MCF 10A (cell line): ENCODE measurements around the gene HOXA7. TPM values are rescaled to one million over a fixed set of nuclear protein-coding genes. Genes with fewer than 3 reads are reported as not detected.

Source experiments
- BruUV-seq: library from RNA; stranded (reverse); fragments of 400-500 nt; replicated peaks from 2 replicates; lab custom pipeline; 2021; lab: Mats Ljungman, UMichigan
- CTCF ChIA-PET: fragments of 300-600 bp; sonication (Branson Sonifier 250); formaldehyde crosslinking; extraction: SDS; loops from one replicate; lab custom pipeline; 2021; ENCODE audit warnings: antibody characterized with exemption, inconsistent platforms; lab: Yijun Ruan, JAX
- POLR2A ChIA-PET: fragments of 300-600, 350-650 bp; sonication (Branson Sonifier 250); formaldehyde crosslinking; extraction: SDS; loops from one replicate; lab custom pipeline; 2020; ENCODE audit warnings: antibody characterized with exemption, inconsistent platforms; lab: Yijun Ruan, JAX
- DNase-seq: peaks from one replicate; pipeline ENCODE4 v3.0.0-alpha.2; 2018; ENCODE audit not compliant: unreplicated experiment
- H3K27ac Mint-ChIP-seq: one replicate; pipeline ENCODE4 v1.8.0; 2022; ENCODE audit warnings: mild to moderate bottlenecking, low read depth, mixed read lengths; ENCODE audit not compliant: unreplicated experiment
- H3K27me3 Mint-ChIP-seq: one replicate; pipeline ENCODE4 v1.8.0; 2022; ENCODE audit warnings: mixed read lengths; ENCODE audit not compliant: insufficient read depth, unreplicated experiment
- H3K36me3 Mint-ChIP-seq: one replicate; pipeline ENCODE4 v1.8.0; 2022; ENCODE audit warnings: mild to moderate bottlenecking, moderate library complexity, mixed read lengths; ENCODE audit not compliant: insufficient read depth, unreplicated experiment
- H3K4me1 Mint-ChIP-seq: one replicate; pipeline ENCODE4 v1.8.0; 2022; ENCODE audit warnings: mixed read lengths; ENCODE audit not compliant: insufficient read depth, unreplicated experiment
- H3K4me3 Mint-ChIP-seq: one replicate; pipeline ENCODE4 v1.8.0; 2022; ENCODE audit warnings: mild to moderate bottlenecking, moderate library complexity, mixed read lengths; ENCODE audit not compliant: unreplicated experiment
- H3K9me3 Mint-ChIP-seq: one replicate; pipeline ENCODE4 v1.8.0; 2022; ENCODE audit warnings: mixed read lengths; ENCODE audit not compliant: unreplicated experiment
- CTCF ChIP-seq: fragments of 200-600 bp; IDR thresholded peaks from one replicate; pipeline ENCODE4 v1.8.0; 2022; ENCODE audit warnings: antibody characterized with exemption, mild to moderate bottlenecking; ENCODE audit not compliant: unreplicated experiment
- intact Hi-C: fragments of 100-400 bp; cut with micrococcal nuclease; formaldehyde crosslinking; loops from 2 replicates; pipeline ENCODE4 v1.14.1; 2022
- total RNA-seq: library from RNA; stranded (reverse); gene quantifications from 2 replicates; pipeline ENCODE4 v1.2.3, GENCODE V29; 2022

HOXA7 gene
- total RNA-seq, 1 experiment from 2014 or later, result 0.44 TPM

DNA sequence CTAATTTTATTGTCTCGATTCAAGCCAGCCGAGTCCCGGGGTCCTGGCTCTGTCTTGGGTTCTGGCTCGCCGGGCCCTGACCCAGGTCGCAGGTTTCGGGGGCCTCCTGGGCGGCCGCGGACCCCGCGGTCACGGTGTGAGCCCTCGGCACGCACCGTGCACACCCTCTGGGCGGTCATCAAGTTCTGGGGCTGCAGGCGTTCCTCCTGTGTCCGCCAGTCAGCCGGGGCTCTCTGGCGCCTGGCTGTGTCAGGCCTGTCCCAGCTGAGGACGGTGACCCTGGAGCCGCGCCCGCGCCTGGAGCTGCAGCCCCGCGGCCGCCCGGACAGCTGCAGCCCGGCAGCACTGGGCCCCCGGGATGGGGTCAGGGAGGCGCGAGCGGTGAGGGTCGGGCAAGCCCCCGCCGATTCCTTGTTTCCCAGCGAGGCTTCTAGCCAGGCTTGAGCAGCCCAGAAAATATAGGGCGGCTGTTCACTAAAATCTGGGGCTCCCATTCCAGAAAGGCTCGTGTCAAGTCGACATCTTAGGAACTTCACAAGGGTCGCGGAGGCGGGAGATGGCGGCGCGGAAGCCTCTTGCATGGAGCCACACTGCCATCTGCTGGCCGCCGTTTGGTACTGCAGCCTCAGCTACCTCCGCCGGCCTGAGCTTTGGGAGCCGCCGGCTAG, 4.2 kb upstream of the HOXA7 start:
- Mint-ChIP-seq H3K27me3 (no peaks in the 10 kb centered on the region), H3K27ac (no peak overlapping the region), H3K4me1 (peaks cover 8% of the 10 kb centered on the region), H3K36me3 (peaks cover 15% of the 10 kb centered on the region), H3K4me3 (peak overlapping the region; percentile 84), H3K9me3 (no peaks in the 10 kb centered on the region)
- CTCF ChIA-PET, result interaction anchor here (0.6 to 3.5 kb wide), 25 partner anchors 10 to 1356 kb away, joined by 3 to 57 read pairs (median 5); partner anchors contain the start of genes HOXA3, HOXA4 and HOXA6
- TF ChIP-seq CTCF, result peak; percentile 96
- no TSS peak for BruUV-seq
- intact Hi-C loops, result loop anchor here (1.0 kb wide), 4 partner anchors 10 to 791 kb away; no protein-coding TSS in a partner anchor
- peak; percentile 83 for DNase-seq
- POLR2A ChIA-PET, result interaction anchor here (0.6 to 5.1 kb wide), 15 partner anchors 11 to 1209 kb away, joined by 3 to 65 read pairs (median 7); partner anchors contain the start of genes HOXA5 and HOXA6

- no peaks in the 10 kb centered on the region for H3K27me3 Mint-ChIP-seq
These were observed 3.7 kb upstream of the HOXA7 start for GRCh38 chr7:27160145-27160545.

GRCh38 chr7:27159266-27160144, 3.0 kb upstream of the HOXA7 start:
- H3K9me3 Mint-ChIP-seq, result no peaks in the 10 kb centered on the region
- no peak for DNase-seq
- BruUV-seq, result no TSS peak
- H3K4me1 Mint-ChIP-seq, result peaks cover 12% of the 10 kb centered on the region
- peak overlapping the region; percentile 58 for H3K4me3 Mint-ChIP-seq
- ChIA-PET CTCF (interaction anchor here (0.6 to 3.2 kb wide), 8 partner anchors 9 to 826 kb away, joined by 3 to 21 read pairs (median 4); no protein-coding TSS in a partner anchor), POLR2A (interaction anchor here (0.9 to 1.0 kb wide), 4 partner anchors 8 to 794 kb away, joined by 3 to 5 read pairs (median 3); no protein-coding TSS in a partner anchor)
- TF ChIP-seq CTCF, result no peak
- intact Hi-C loops, result no loop called here
- peak overlapping the region; percentile 43 for H3K27ac Mint-ChIP-seq
- H3K36me3 Mint-ChIP-seq, result peaks cover 10% of the 10 kb centered on the region
- H3K27me3 Mint-ChIP-seq, result no peaks in the 10 kb centered on the region

More at GRCh38 chr7:27160145-27160545, 3.7 kb upstream of the HOXA7 start:
- peak overlapping the region; percentile 43 for H3K27ac Mint-ChIP-seq
- DNase-seq, result no peak
- TF ChIP-seq CTCF, result no peak
- ChIA-PET CTCF (interaction anchor here (0.6 to 3.5 kb wide), 12 partner anchors 10 to 956 kb away, joined by 3 to 57 read pairs (median 6); partner anchors contain the start of genes HOXA3 and HOXA6), POLR2A (interaction anchor here (1.0 to 4.4 kb wide), 4 partner anchors 11 to 493 kb away, joined by 3 to 65 read pairs (median 5); partner anchors contain the start of gene HOXA6)
- no peaks in the 10 kb centered on the region for H3K9me3 Mint-ChIP-seq
- H3K4me1 Mint-ChIP-seq, result peaks cover 12% of the 10 kb centered on the region
- H3K4me3 Mint-ChIP-seq, result peak overlapping the region; percentile 84
- peaks cover 15% of the 10 kb centered on the region for H3K36me3 Mint-ChIP-seq
- no TSS peak for BruUV-seq
- intact Hi-C loops, result no loop called here
